Measurements from ENCODE around the gene FXYD7.

The FXYD7 gene

DNA sequence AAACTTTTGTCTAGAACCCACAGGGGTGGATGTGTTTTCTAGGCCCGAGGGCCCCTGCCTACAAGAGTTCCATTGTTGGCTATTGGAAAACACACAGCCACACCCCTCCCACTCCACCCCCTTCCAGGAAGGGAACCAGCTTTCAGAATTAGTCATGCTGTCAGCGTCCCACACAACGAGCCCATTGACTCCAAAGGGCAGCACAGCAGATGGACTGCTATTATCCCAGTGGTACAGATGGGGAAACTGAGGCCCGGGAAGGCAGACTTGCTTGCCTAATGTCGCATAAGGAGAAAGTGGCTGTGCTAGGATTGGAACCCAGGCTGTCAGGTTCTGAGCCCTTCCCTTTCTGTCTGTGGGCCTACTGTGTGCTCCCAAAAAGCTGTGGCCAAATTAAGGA, 35.5 kb upstream of the FXYD7 start:
- no peak overlapping the region for H2AK5ac ChIP-seq (ENCODE audit: low read length)

DNA sequence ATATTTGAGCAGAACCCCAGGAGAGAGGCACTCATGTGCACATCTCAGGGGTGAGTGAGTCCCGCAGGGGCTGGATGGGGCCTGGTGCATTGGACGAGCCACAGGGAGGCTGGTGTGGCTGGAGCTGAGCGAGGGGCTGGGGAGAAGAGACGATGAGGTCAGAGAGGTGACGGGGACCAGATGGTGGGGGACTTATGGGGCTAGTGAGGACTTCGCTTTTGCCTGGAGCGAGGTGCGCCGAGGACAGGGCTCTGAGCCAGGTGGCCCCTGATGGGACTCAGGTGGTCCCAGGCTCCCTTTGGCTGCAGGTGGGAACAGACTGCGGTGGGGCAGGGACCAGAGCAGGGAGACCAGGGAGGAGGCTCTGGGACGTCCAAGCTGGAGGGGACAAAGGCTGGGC, 34.3 kb upstream of the FXYD7 start:
- H3K4me2 ChIP-seq (ENCODE audit: low read length): no peak overlapping the region
- no peak overlapping the region for H2AFZ ChIP-seq (ENCODE audit: insufficient read depth, low read length, poor library complexity)
- H3K36me3 ChIP-seq (ENCODE audit: control insufficient read depth in 1 of 2, insufficient read depth in 2 of 2, low read length in 2 of 2): no peaks in the 10 kb centered on the region
- H4K91ac ChIP-seq (ENCODE audit: low read depth, low read length): no peak overlapping the region
- H3K27me3 ChIP-seq (ENCODE audit: insufficient read depth, low read length): no peaks in the 10 kb centered on the region
- H2BK12ac ChIP-seq (ENCODE audit: low read length): no peak overlapping the region
- H3K9me3 ChIP-seq (ENCODE audit: insufficient read depth, low read depth, low read length): peaks cover 8% of the 10 kb centered on the region
- no peak overlapping the region for H2BK120ac ChIP-seq (ENCODE audit: insufficient read depth, low read length, poor library complexity)
- H3K18ac ChIP-seq (ENCODE audit: low read length): no peak overlapping the region
- no peak overlapping the region for H2BK5ac ChIP-seq (ENCODE audit: low read depth, low read length, poor library complexity)
- no peaks in the 10 kb centered on the region for H3K79me2 ChIP-seq (ENCODE audit: control insufficient read depth, insufficient read depth, low read length, poor library complexity)
- no CpG with 5 or more reads among the region's 11 CpGs for WGBS (ENCODE audit: extremely low coverage, insufficient coverage, insufficient read length)
- H3K23ac ChIP-seq (ENCODE audit: low read length): no peak overlapping the region
- no peak overlapping the region for H4K12ac ChIP-seq (ENCODE audit: low read depth, low read length)
- no peaks in the 10 kb centered on the region for H3K79me1 ChIP-seq (ENCODE audit: low read length)
- H3K27ac ChIP-seq (ENCODE audit: low read depth, low read length): no peak overlapping the region
- H3K9ac ChIP-seq (ENCODE audit: low read length): no peak overlapping the region
- H2AK5ac ChIP-seq (ENCODE audit: low read length): no peak overlapping the region
- H3K4me1 ChIP-seq (ENCODE audit: control insufficient read depth in 1 of 2, insufficient read depth in 2 of 2, low read length in 2 of 2): no peaks in the 10 kb centered on the region
- no peak overlapping the region for H3K4me3 ChIP-seq (ENCODE audit: low read depth, low read length)
- H3K14ac ChIP-seq (ENCODE audit: low read length): no peak overlapping the region
- no peak for DNase-seq
- no peak overlapping the region for H3K4ac ChIP-seq (ENCODE audit: low read depth, low read length)
- no peak overlapping the region for H4K8ac ChIP-seq (ENCODE audit: low read depth, low read length)

More for the DNA sequence above, 35.5 kb upstream of the FXYD7 start:
- Histone ChIP-seq H3K23ac (ENCODE audit: low read length) (no peak overlapping the region), H3K79me2 (ENCODE audit: control insufficient read depth, insufficient read depth, low read length, poor library complexity) (no peaks in the 10 kb centered on the region), H3K36me3 (ENCODE audit: control insufficient read depth in 1 of 2, insufficient read depth in 2 of 2, low read length in 2 of 2) (no peaks in the 10 kb centered on the region), H4K91ac (ENCODE audit: low read depth, low read length) (no peak overlapping the region), H2BK5ac (ENCODE audit: low read depth, low read length, poor library complexity) (no peak overlapping the region), H3K4me1 (ENCODE audit: control insufficient read depth in 1 of 2, insufficient read depth in 2 of 2, low read length in 2 of 2) (no peaks in the 10 kb centered on the region), H3K14ac (ENCODE audit: low read length) (no peak overlapping the region), H3K4me2 (ENCODE audit: low read length) (no peak overlapping the region), H3K27ac (ENCODE audit: low read depth, low read length) (no peak overlapping the region), H3K4ac (ENCODE audit: low read depth, low read length) (no peak overlapping the region), H4K12ac (ENCODE audit: low read depth, low read length) (no peak overlapping the region), H2AFZ (ENCODE audit: insufficient read depth, low read length, poor library complexity) (no peak overlapping the region), H2BK12ac (ENCODE audit: low read length) (no peak overlapping the region), H3K9ac (ENCODE audit: low read length) (no peak overlapping the region), H3K79me1 (ENCODE audit: low read length) (no peaks in the 10 kb centered on the region), H3K18ac (ENCODE audit: low read length) (no peak overlapping the region), H4K8ac (ENCODE audit: low read depth, low read length) (no peak overlapping the region), H3K9me3 (ENCODE audit: insufficient read depth, low read depth, low read length) (peaks cover 8% of the 10 kb centered on the region), H3K4me3 (ENCODE audit: low read depth, low read length) (no peak overlapping the region), H3K27me3 (ENCODE audit: insufficient read depth, low read length) (no peaks in the 10 kb centered on the region), H2BK120ac (ENCODE audit: insufficient read depth, low read length, poor library complexity) (no peak overlapping the region)
- WGBS (ENCODE audit: extremely low coverage, insufficient coverage, insufficient read length): no CpG with 5 or more reads among the region's 5 CpGs
- DNase-seq: no peak

DNA sequence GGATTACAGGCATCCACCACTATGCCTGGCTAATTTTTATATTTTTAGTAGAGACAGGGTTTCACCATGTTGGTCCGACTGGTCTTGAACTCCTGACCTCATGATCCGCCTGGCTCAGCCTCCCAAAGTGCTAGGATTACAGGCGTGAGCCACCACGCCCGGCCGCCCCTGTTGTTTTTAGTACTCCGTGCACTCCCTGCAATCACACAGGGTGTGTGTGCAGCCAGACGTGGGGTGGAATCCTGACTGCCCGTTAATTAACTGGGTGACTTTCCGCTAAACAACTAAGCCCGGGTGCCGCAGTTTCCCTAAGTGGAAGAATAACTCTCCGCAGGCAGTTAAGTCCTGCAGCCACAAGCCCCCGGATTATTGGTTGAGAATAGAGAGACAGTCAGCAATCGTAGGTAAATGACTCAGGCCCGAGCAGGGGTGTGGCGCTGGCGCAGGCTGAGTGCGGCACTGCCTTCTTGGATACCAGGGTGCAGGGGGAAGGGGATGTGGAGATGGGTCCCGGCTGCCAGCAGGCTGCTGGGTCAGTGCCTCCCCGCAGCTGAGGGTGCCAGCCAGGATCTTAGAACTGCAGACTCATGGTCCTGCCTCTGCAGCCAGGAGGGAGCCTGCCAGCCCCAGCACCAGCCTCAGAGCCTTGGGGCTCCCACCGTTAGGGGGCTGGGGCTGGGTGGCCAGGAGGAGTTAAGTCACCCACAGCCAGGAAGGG, 33.5 kb upstream of the FXYD7 start:
- no peak overlapping the region for H3K18ac ChIP-seq (ENCODE audit: low read length)
- no peak overlapping the region for H2AFZ ChIP-seq (ENCODE audit: insufficient read depth, low read length, poor library complexity)
- H2AK5ac ChIP-seq (ENCODE audit: low read length): no peak overlapping the region
- H4K91ac ChIP-seq (ENCODE audit: low read depth, low read length): no peak overlapping the region
- H3K36me3 ChIP-seq (ENCODE audit: control insufficient read depth in 1 of 2, insufficient read depth in 2 of 2, low read length in 2 of 2): no peaks in the 10 kb centered on the region
- H3K27me3 ChIP-seq (ENCODE audit: insufficient read depth, low read length): no peaks in the 10 kb centered on the region
- no peak overlapping the region for H2BK12ac ChIP-seq (ENCODE audit: low read length)
- H4K12ac ChIP-seq (ENCODE audit: low read depth, low read length): no peak overlapping the region
- H3K79me2 ChIP-seq (ENCODE audit: control insufficient read depth, insufficient read depth, low read length, poor library complexity): no peaks in the 10 kb centered on the region
- no peak overlapping the region for H3K27ac ChIP-seq (ENCODE audit: low read depth, low read length)
- no peak overlapping the region for H3K4me2 ChIP-seq (ENCODE audit: low read length)
- peaks cover 0 to under 1% of the 10 kb centered on the region in 2 experiments for H3K4me1 ChIP-seq (ENCODE audit: control insufficient read depth in 1 of 2, insufficient read depth in 2 of 2, low read length in 2 of 2)
- no peaks in the 10 kb centered on the region for H3K79me1 ChIP-seq (ENCODE audit: low read length)
- no peak overlapping the region for H2BK120ac ChIP-seq (ENCODE audit: insufficient read depth, low read length, poor library complexity)
- no CpG with 5 or more reads among the region's 22 CpGs for WGBS (ENCODE audit: extremely low coverage, insufficient coverage, insufficient read length)
- no peak overlapping the region for H3K9ac ChIP-seq (ENCODE audit: low read length)
- no peak overlapping the region for H3K4ac ChIP-seq (ENCODE audit: low read depth, low read length)
- peaks cover 8% of the 10 kb centered on the region for H3K9me3 ChIP-seq (ENCODE audit: insufficient read depth, low read depth, low read length)
- no peak overlapping the region for H2BK5ac ChIP-seq (ENCODE audit: low read depth, low read length, poor library complexity)
- H3K23ac ChIP-seq (ENCODE audit: low read length): no peak overlapping the region
- DNase-seq: no peak
- no peak overlapping the region for H3K4me3 ChIP-seq (ENCODE audit: low read depth, low read length)
- H4K8ac ChIP-seq (ENCODE audit: low read depth, low read length): no peak overlapping the region
- H3K14ac ChIP-seq (ENCODE audit: low read length): no peak overlapping the region

DNA sequence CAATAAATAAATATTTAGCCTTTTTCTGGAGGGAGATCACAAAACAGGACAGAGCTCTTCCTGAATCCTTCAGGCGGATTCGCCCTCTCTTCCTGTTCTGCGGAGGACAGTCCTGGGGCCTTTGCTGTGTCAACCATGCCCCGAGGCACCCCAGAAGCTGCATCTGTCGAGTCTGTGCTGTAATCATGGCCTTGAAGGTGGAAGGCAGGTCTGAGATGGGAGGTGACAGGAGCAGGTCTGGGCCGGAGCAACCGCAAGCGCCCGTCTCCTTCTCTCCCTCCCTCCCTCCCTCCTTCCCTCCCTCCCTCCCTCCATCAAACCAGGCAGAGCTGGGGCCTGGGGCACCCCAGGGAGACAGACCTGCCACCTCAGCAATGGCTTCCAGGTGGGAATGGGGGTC, 32.1 kb upstream of the FXYD7 start:
- Histone ChIP-seq H2AK5ac (ENCODE audit: low read length) (no peak overlapping the region), H3K79me1 (ENCODE audit: low read length) (peaks cover 3% of the 10 kb centered on the region), H4K91ac (ENCODE audit: low read depth, low read length) (no peak overlapping the region), H3K4me1 (ENCODE audit: control insufficient read depth in 1 of 2, insufficient read depth in 2 of 2, low read length in 2 of 2) (peaks cover 4 to 5% of the 10 kb centered on the region in 2 experiments), H3K27me3 (ENCODE audit: insufficient read depth, low read length) (no peaks in the 10 kb centered on the region), H2AFZ (ENCODE audit: insufficient read depth, low read length, poor library complexity) (no peak overlapping the region), H3K4me2 (ENCODE audit: low read length) (no peak overlapping the region), H4K8ac (ENCODE audit: low read depth, low read length) (no peak overlapping the region), H4K12ac (ENCODE audit: low read depth, low read length) (no peak overlapping the region), H3K27ac (ENCODE audit: low read depth, low read length) (no peak overlapping the region), H2BK5ac (ENCODE audit: low read depth, low read length, poor library complexity) (no peak overlapping the region), H3K4me3 (ENCODE audit: low read depth, low read length) (no peak overlapping the region), H3K9ac (ENCODE audit: low read length) (no peak overlapping the region), H3K18ac (ENCODE audit: low read length) (no peak overlapping the region), H3K36me3 (ENCODE audit: control insufficient read depth in 1 of 2, insufficient read depth in 2 of 2, low read length in 2 of 2) (no peaks in the 10 kb centered on the region), H3K23ac (ENCODE audit: low read length) (no peak overlapping the region), H2BK120ac (ENCODE audit: insufficient read depth, low read length, poor library complexity) (no peak overlapping the region), H3K4ac (ENCODE audit: low read depth, low read length) (no peak overlapping the region), H3K79me2 (ENCODE audit: control insufficient read depth, insufficient read depth, low read length, poor library complexity) (no peaks in the 10 kb centered on the region), H3K9me3 (ENCODE audit: insufficient read depth, low read depth, low read length) (peaks cover 4% of the 10 kb centered on the region), H2BK12ac (ENCODE audit: low read length) (no peak overlapping the region), H3K14ac (ENCODE audit: low read length) (no peak overlapping the region)
- WGBS (ENCODE audit: extremely low coverage, insufficient coverage, insufficient read length): no CpG with 5 or more reads among the region's 9 CpGs
- no peak for DNase-seq

Measured in trophoblast cell (in vitro differentiated cells and primary cell).